Vagina (tissue), 2 donors: ENCODE measurements around the gene TRMT44.

Source experiments
- CTCF ChIP-seq, 3 experiments: fragments of 450-650 bp in 2 of 3; fragments of 200-600 bp in 1 of 3; sonication (generic) in 1 of 3; IDR thresholded peaks; one replicate each; pipeline ENCODE4 v1.5.1; 2017 to 2019; ENCODE audit warnings: antibody characterized with exemption in 3 of 3, mild to moderate bottlenecking in 2 of 3, moderate library complexity in 2 of 3
- POLR2AphosphoS5 ChIP-seq, 2 donors: sonication (generic); formaldehyde crosslinking; IDR thresholded peaks; one replicate each; pipeline ENCODE4 v1.9.0; 2017; ENCODE audit warnings: antibody characterized with exemption in 2 of 2, mild to moderate bottlenecking in 2 of 2, low read depth in 1 of 2; ENCODE audit not compliant: insufficient read depth in 1 of 2

- TF ChIP-seq CTCF (IDR thresholded peaks at IDR 0.05) = no peak
- no peak for TF ChIP-seq POLR2AphosphoS5 (IDR thresholded peaks at IDR 0.05; ENCODE audit: insufficient read depth in 1 of 2, low read depth in 1 of 2)
Observed at GRCh38 chr4:8507624-8508023, 67.0 kb downstream of the TRMT44 start.
